ENCODE data around the gene AOPEP. TPM values are rescaled to one million over a fixed set of nuclear protein-coding genes. Genes with fewer than 3 reads are reported as not detected.

Gene AOPEP
- total and polyA plus RNA-seq, 9 of the 15 experiments (the other 6 are each of a cell fraction or from before 2014, with no cell fraction given) = 4.5 to 19.3 (median 13.5) TPM

DNA sequence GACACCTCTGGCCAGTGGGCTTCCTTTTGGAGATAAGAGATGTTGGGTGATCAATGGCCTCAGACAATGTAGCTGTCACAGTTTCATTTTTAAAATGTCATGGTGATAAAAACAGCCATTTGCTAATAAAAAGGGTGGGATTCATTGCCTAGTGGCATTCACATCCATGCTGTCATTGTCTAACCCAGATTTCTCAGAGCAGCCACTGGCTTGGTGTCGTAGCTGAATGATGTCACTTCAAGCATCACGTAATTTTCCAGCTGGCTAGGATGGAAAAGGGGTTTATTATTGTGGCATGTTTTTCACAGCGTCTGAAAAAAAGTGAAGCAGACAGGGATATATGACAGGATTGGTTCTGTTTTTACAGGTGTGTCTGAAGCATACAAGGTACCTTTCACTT, 184.7 kb downstream of the AOPEP start (continued):
- TF ChIP-seq, protein P1, sequence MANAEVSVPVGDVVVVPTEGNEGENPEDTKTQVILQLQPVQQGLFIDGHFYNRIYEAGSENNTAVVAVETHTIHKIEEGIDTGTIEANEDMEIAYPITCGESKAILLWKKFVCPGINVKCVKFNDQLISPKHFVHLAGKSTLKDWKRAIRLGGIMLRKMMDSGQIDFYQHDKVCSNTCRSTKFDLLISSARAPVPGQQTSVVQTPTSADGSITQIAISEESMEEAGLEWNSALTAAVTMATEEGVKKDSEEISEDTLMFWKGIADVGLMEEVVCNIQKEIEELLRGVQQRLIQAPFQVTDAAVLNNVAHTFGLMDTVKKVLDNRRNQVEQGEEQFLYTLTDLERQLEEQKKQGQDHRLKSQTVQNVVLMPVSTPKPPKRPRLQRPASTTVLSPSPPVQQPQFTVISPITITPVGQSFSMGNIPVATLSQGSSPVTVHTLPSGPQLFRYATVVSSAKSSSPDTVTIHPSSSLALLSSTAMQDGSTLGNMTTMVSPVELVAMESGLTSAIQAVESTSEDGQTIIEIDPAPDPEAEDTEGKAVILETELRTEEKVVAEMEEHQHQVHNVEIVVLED (CRISPR knock-in tag; IDR thresholded peaks at IDR 0.05) = no peak
- TF ChIP-seq ERF (CRISPR knock-in tag; IDR thresholded peaks at IDR 0.05) = no peak
- TF ChIP-seq MTA2 (IDR thresholded peaks at IDR 0.05; ENCODE audit: low read depth) = no peak
- TF ChIP-seq SMARCA4 (IDR thresholded peaks at IDR 0.05) = no peak
- no peak for TF ChIP-seq RAD51 (IDR thresholded peaks at IDR 0.05; ENCODE audit: borderline replicate concordance, low read depth)

DNA sequence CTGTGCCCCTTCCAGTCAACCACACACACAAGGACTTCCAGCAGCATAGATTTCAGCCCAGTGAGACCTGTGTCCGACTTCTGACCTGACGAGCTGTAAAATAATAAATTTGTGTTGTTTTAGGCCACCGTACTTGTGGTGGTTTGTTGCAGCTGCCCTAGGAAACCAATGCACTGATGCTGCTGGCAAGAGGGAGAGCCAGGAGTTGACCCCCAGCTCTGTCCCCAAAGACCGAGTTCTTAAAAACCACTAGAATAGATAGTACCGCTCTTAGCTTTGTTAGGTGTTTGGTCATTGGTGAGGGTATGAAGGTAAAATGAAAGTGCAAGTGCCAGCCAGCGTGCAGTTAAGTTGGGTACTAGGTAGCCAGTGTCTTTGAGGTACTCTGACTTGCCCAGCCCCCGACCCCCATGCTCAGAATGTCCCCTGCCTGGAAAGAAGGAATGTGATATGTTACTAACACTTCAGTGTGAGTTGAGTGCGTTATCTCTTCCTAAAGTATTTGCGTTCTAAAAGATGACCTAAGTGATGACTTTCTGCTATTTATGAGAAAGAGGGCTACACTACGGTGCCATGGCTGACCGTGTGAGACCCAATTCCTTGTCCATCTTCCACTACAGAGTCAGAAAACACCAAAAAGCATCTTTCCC, 185.6 kb downstream of the AOPEP start:
- FAIRE-seq (no peak), ATAC-seq (no peak), DNase-seq (ENCODE audit: extremely low read depth in 1 of 4, low spot score in 3 of 4) (no peak)
- TF ChIP-seq ZNF232 (CRISPR knock-in tag; IDR thresholded peaks at IDR 0.05) = no peak
- TF ChIP-seq HDGF (IDR thresholded peaks at IDR 0.05) = no peak
- no peak for TF ChIP-seq CBFA2T3 (IDR thresholded peaks at IDR 0.05)
- TF ChIP-seq, protein P2, sequence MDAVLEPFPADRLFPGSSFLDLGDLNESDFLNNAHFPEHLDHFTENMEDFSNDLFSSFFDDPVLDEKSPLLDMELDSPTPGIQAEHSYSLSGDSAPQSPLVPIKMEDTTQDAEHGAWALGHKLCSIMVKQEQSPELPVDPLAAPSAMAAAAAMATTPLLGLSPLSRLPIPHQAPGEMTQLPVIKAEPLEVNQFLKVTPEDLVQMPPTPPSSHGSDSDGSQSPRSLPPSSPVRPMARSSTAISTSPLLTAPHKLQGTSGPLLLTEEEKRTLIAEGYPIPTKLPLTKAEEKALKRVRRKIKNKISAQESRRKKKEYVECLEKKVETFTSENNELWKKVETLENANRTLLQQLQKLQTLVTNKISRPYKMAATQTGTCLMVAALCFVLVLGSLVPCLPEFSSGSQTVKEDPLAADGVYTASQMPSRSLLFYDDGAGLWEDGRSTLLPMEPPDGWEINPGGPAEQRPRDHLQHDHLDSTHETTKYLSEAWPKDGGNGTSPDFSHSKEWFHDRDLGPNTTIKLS (IDR thresholded peaks at IDR 0.05; ENCODE audit: borderline replicate concordance, low read depth) = no peak
- TF ChIP-seq MAFK (IDR thresholded peaks at IDR 0.05; ENCODE audit: low read length) = no peak
- no peak for TF ChIP-seq KDM2B (CRISPR knock-in tag; IDR thresholded peaks at IDR 0.05)
- TF ChIP-seq HDAC8 (tag; IDR thresholded peaks at IDR 0.05) = no peak
- no peak for TF ChIP-seq GABPB1 (CRISPR knock-in tag; IDR thresholded peaks at IDR 0.05)
- no peak for TF ChIP-seq BCOR (IDR thresholded peaks at IDR 0.05)
- TF ChIP-seq POLR2AphosphoS2 (IDR thresholded peaks at IDR 0.05; ENCODE audit: low read length) = no peak
- Histone ChIP-seq H3K4me3 (no peak overlapping the region), H3K9ac (ENCODE audit: insufficient read depth in 1 of 2, low read depth in 2 of 2, low read length in 2 of 2) (no peak overlapping the region), H3K27ac (ENCODE audit: extremely low read depth, low read depth, low read length) (no peak overlapping the region), H3K4me1 (replicated peaks in 1 of 2; ENCODE audit: control insufficient read depth in 2 of 2, insufficient read depth in 2 of 2, low read length in 2 of 2) (peaks cover 0 to 7% of the 10 kb centered on the region in 2 experiments; a peak in 3 of 5 replicates), H3K9me1 (ENCODE audit: control insufficient read depth, insufficient read depth, low read length) (no peaks in the 10 kb centered on the region), H3K9me3 (replicated peaks; ENCODE audit: control insufficient read depth, insufficient read depth, low read depth, low read length) (no peaks in the 10 kb centered on the region), H3K36me3 (ENCODE audit: control insufficient read depth, insufficient read depth, low read length) (no peaks in the 10 kb centered on the region), H2AFZ (ENCODE audit: low read depth, low read length) (no peak overlapping the region), H3K79me2 (ENCODE audit: control insufficient read depth, insufficient read depth, low read length) (no peaks in the 10 kb centered on the region), H3K4me2 (ENCODE audit: insufficient read depth, low read length) (no peak overlapping the region), H4K20me1 (replicated peaks; ENCODE audit: control insufficient read depth, insufficient read depth, low read length) (no peaks in the 10 kb centered on the region; the same call in 1 of the 2 replicates), H3K27me3 (ENCODE audit: control insufficient read depth in 2 of 2, insufficient read depth in 2 of 2, low read length in 2 of 2) (no peaks in the 10 kb centered on the region)
- ChIA-PET CTCF (ENCODE audit: low intra/inter-chr PET ratio) (no interaction called here), POLR2A (no interaction called here)
- intact Hi-C loops (cut with micrococcal nuclease) = no loop called here
- BruUV-seq (replicated peaks) = no TSS peak
- 26% methylated on average over 11 of the region's 11 CpGs for WGBS (ENCODE audit: insufficient coverage, low coverage, missing lambda C conversion rate)
- in situ Hi-C loops (cut with MboI) = no loop called here

Data from K562 (cell line).